ENCODE measurements around the gene SLC35F4. TPM values are rescaled to one million over a fixed set of nuclear protein-coding genes. Genes with fewer than 3 reads are reported as not detected.
"Not testable (repeated sequence)": the region's sequence is repeated elsewhere in the genome, so short reads cannot be mapped to it uniquely, and the experiment has no call there.

Gene SLC35F4
- polyA plus RNA-seq, 1 donor from 2014 or later: 21.0 TPM

GRCh38 chr14:57725399-57726077 lies 140.4 kb downstream of the SLC35F4 start:
- no peak overlapping the region for H3K27ac ChIP-seq (ENCODE audit: low read length)
- no peaks in the 10 kb centered on the region for H3K9me2 ChIP-seq (ENCODE audit: insufficient read depth, low read length)
- no peaks in the 10 kb centered on the region for H4K20me1 ChIP-seq (ENCODE audit: insufficient read depth)
- no peaks in the 10 kb centered on the region for H3K9me3 ChIP-seq (ENCODE audit: low read length)
- no peaks in the 10 kb centered on the region for H3F3A ChIP-seq (ENCODE audit: insufficient read depth, low read length, poor library complexity, severe bottlenecking)
- H3K4me3 ChIP-seq (ENCODE audit: low read length): no peak overlapping the region
- H3K36me3 ChIP-seq (ENCODE audit: insufficient read depth, low read length): no peaks in the 10 kb centered on the region
- no peaks in the 10 kb centered on the region for H3K27me3 ChIP-seq (ENCODE audit: insufficient read depth, low read depth, low read length)
- H2AFZ ChIP-seq (ENCODE audit: low read depth, low read length): no peak overlapping the region
- TF ChIP-seq EP300 (conservative IDR thresholded peaks at IDR 0.05; ENCODE audit: poor library complexity, severe bottlenecking): no peak
- TF ChIP-seq EZH2 (IDR thresholded peaks at IDR 0.05; ENCODE audit: borderline replicate concordance, insufficient read depth, low read length, poor library complexity, severe bottlenecking): no peak
- TF ChIP-seq POLR2AphosphoS5 (IDR thresholded peaks at IDR 0.05): no peak
- no peak for TF ChIP-seq TAF1 (IDR thresholded peaks at IDR 0.05; ENCODE audit: low read depth)
- TF ChIP-seq REST (IDR thresholded peaks at IDR 0.05; ENCODE audit: borderline replicate concordance): no peak
- TF ChIP-seq RAD21 (conservative IDR thresholded peaks at IDR 0.05): no peak
- no peak for TF ChIP-seq SMC3 (conservative IDR thresholded peaks at IDR 0.05; ENCODE audit: poor library complexity)
- no peak for TF ChIP-seq MXI1 (conservative IDR thresholded peaks at IDR 0.05; ENCODE audit: poor library complexity, severe bottlenecking)
- H3K4me2 ChIP-seq (ENCODE audit: low read length): no peak overlapping the region
- H3K79me2 ChIP-seq (replicated peaks; ENCODE audit: insufficient read depth, low read length): no peaks in the 10 kb centered on the region
- H3K9ac ChIP-seq (ENCODE audit: low read length): no peak overlapping the region

- H3K27ac ChIP-seq (ENCODE audit: low read length); H4K20me1 ChIP-seq (ENCODE audit: insufficient read depth); H3K9me2 ChIP-seq (ENCODE audit: insufficient read depth, low read length); H3K79me2 ChIP-seq (replicated peaks; ENCODE audit: insufficient read depth, low read length); H3K27me3 ChIP-seq (ENCODE audit: insufficient read depth, low read depth, low read length); H3K9me3 ChIP-seq (ENCODE audit: low read length); H3K4me3 ChIP-seq (ENCODE audit: low read length); H3K9ac ChIP-seq (ENCODE audit: low read length); H3K4me2 ChIP-seq (ENCODE audit: low read length); H3F3A ChIP-seq (ENCODE audit: insufficient read depth, low read length, poor library complexity, severe bottlenecking); H2AFZ ChIP-seq (ENCODE audit: low read depth, low read length); H3K36me3 ChIP-seq (ENCODE audit: insufficient read depth, low read length): not testable (repeated sequence)
Observed at GRCh38 chr14:57722141-57722540, 143.8 kb downstream of the SLC35F4 start.

- H3K4me2 ChIP-seq (ENCODE audit: low read length): no peak overlapping the region
- no peak overlapping the region for H3K4me3 ChIP-seq (ENCODE audit: low read length)
- H3K9me2 ChIP-seq (ENCODE audit: insufficient read depth, low read length): no peaks in the 10 kb centered on the region
- no peaks in the 10 kb centered on the region for H4K20me1 ChIP-seq (ENCODE audit: insufficient read depth)
- no peaks in the 10 kb centered on the region for H3K36me3 ChIP-seq (ENCODE audit: insufficient read depth, low read length)
- no peak overlapping the region for H2AFZ ChIP-seq (ENCODE audit: low read depth, low read length)
- no peaks in the 10 kb centered on the region for H3K27me3 ChIP-seq (ENCODE audit: insufficient read depth, low read depth, low read length)
- no peak overlapping the region for H3K9ac ChIP-seq (ENCODE audit: low read length)
- TF ChIP-seq TAF1 (IDR thresholded peaks at IDR 0.05; ENCODE audit: low read depth) (no peak), EZH2 (IDR thresholded peaks at IDR 0.05; ENCODE audit: borderline replicate concordance, insufficient read depth, low read length, poor library complexity, severe bottlenecking) (no peak), MXI1 (conservative IDR thresholded peaks at IDR 0.05; ENCODE audit: poor library complexity, severe bottlenecking) (no peak), POLR2AphosphoS5 (IDR thresholded peaks at IDR 0.05) (no peak), CTCF (IDR thresholded peaks at IDR 0.05; ENCODE audit: poor library complexity, severe bottlenecking) (no peak), SMC3 (conservative IDR thresholded peaks at IDR 0.05; ENCODE audit: poor library complexity) (no peak), RAD21 (conservative IDR thresholded peaks at IDR 0.05) (no peak), EP300 (conservative IDR thresholded peaks at IDR 0.05; ENCODE audit: poor library complexity, severe bottlenecking) (no peak), REST (IDR thresholded peaks at IDR 0.05; ENCODE audit: borderline replicate concordance) (no peak)
- H3F3A ChIP-seq (ENCODE audit: insufficient read depth, low read length, poor library complexity, severe bottlenecking): no peaks in the 10 kb centered on the region
- no peaks in the 10 kb centered on the region for H3K79me2 ChIP-seq (replicated peaks; ENCODE audit: insufficient read depth, low read length)
- no peaks in the 10 kb centered on the region for H3K9me3 ChIP-seq (ENCODE audit: low read length)
- no peak overlapping the region for H3K27ac ChIP-seq (ENCODE audit: low read length)
Observed at GRCh38 chr14:57714487-57714931, 151.4 kb downstream of the SLC35F4 start.

Measured in neural cell (in vitro differentiated cells).